GM19238 (cell line): Measurements from ENCODE around the gene SLC25A10.
A peak's percentile ranks its signal among the peaks of the same experiment; 100 is the strongest.
"Not testable (repeated sequence)": the region's sequence is repeated elsewhere in the genome, so short reads cannot be mapped to it uniquely, and the experiment has no call there.

ENCODE experiments used
- DNase-seq: peaks from one replicate; pipeline ENCODE4 v3.0.0; 2011; ENCODE audit warnings: low spot score; ENCODE audit not compliant: insufficient read length

The SLC25A10 gene

GRCh38 chr17:81711814-81712467 is at the start of gene SLC25A10:
TSS of gene SLC25A10 (plus strand) at chr17:81712284. CDS start at chr17:81712427, 143 bp downstream.
- DNase-seq: peak; percentile 95

- DNase-seq: no peak
These were observed 48.0 kb upstream of the SLC25A10 start for GRCh38 chr17:81664051-81664470.

- peak; percentile 55 for DNase-seq
These were observed 46.6 kb upstream of the SLC25A10 start for GRCh38 chr17:81665205-81666091.

GRCh38 chr17:81666092-81666341 is 46.1 kb upstream of the SLC25A10 start:
- DNase-seq: no peak

- DNase-seq: peak; percentile 97
These were observed 45.5 kb upstream of the SLC25A10 start, which contains the start of the genes CCDC137 and OXLD1 for GRCh38 chr17:81666342-81667191. TSS of gene CCDC137 (plus strand) at chr17:81666737. CDS start at chr17:81666767, 30 bp downstream. TSS of gene OXLD1 (minus strand) at chr17:81666605. CDS start at chr17:81666577, 28 bp downstream.

- no peak for DNase-seq
These were observed 44.3 kb upstream of the SLC25A10 start for GRCh38 chr17:81667754-81668153.

GRCh38 chr17:81672504-81672903 is 39.6 kb upstream of the SLC25A10 start:
- no peak for DNase-seq

- DNase-seq: no peak
These were observed 39.1 kb upstream of the SLC25A10 start for GRCh38 chr17:81672954-81673353.

GRCh38 chr17:81673561-81674258 is 38.4 kb upstream of the SLC25A10 start:
- DNase-seq: no peak

- DNase-seq: not testable (repeated sequence)
These were observed 36.4 kb upstream of the SLC25A10 start for GRCh38 chr17:81675515-81676221.

- DNase-seq: no peak
These were observed 35.2 kb upstream of the SLC25A10 start for GRCh38 chr17:81676906-81677305.

- DNase-seq: no peak
These were observed 31.9 kb upstream of the SLC25A10 start for GRCh38 chr17:81680150-81680549.

- DNase-seq: no peak
These were observed 30.4 kb upstream of the SLC25A10 start for GRCh38 chr17:81681672-81682071.

GRCh38 chr17:81682565-81683207 is 29.4 kb upstream of the SLC25A10 start:
- no peak for DNase-seq

GRCh38 chr17:81683208-81683583 is 28.9 kb upstream of the SLC25A10 start:
- peak; percentile 58 for DNase-seq

- peak; percentile 100 for DNase-seq
These were observed 28.3 kb upstream of the SLC25A10 start, which contains the start of the genes ARL16 and HGS for GRCh38 chr17:81683584-81684441. TSS of gene ARL16 (minus strand) at chr17:81683797. CDS start at chr17:81683753, 44 bp downstream. TSS of gene HGS (plus strand) at chr17:81684011. CDS start at chr17:81684067, 56 bp downstream.

- DNase-seq: no peak
These were observed 27.6 kb upstream of the SLC25A10 start for GRCh38 chr17:81684442-81684911.

- DNase-seq: no peak
These were observed 27.0 kb upstream of the SLC25A10 start for GRCh38 chr17:81685108-81685507.

- DNase-seq: no peak
These were observed 25.5 kb upstream of the SLC25A10 start for GRCh38 chr17:81686614-81687013.
